Neural cell (in vitro differentiated cells): ENCODE measurements around the gene ZNF804B. TPM values are rescaled to one million over a fixed set of nuclear protein-coding genes. Genes with fewer than 3 reads are reported as not detected.

Experiments used
- H2AFZ ChIP-seq: fragments of 200-600, 300-800 bp; sonication (generic), shearing (Covaris generic); 2 replicates; pipeline ENCODE4 v1.6.0; 2014; ENCODE audit warnings: low read depth, mild to moderate bottlenecking, antibody characterized with exemption, low read length, moderate library complexity
- H3F3A ChIP-seq: fragments of 200-600 bp; shearing (Covaris generic); 2 replicates; pipeline ENCODE4 v1.6.1; 2016; ENCODE audit warnings: mild to moderate bottlenecking, moderate library complexity, mixed read lengths, antibody characterized with exemption, low read length; ENCODE audit not compliant: insufficient read depth, poor library complexity, severe bottlenecking
- H3K27ac ChIP-seq: fragments of 200-600, 300-800 bp; sonication (generic), shearing (Covaris generic); 2 replicates; pipeline ENCODE4 v1.5.1; 2014; ENCODE audit warnings: mild to moderate bottlenecking, low read length, moderate library complexity
- H3K27me3 ChIP-seq: fragments of 300-800, 200-600 bp; sonication (generic), shearing (Covaris generic); 2 replicates; pipeline ENCODE4 v1.6.0; 2014; ENCODE audit warnings: mild to moderate bottlenecking, low read depth, low read length, moderate library complexity; ENCODE audit not compliant: insufficient read depth
- H3K36me3 ChIP-seq: fragments of 300-800, 200-600 bp; sonication (generic), shearing (Covaris generic); 2 replicates; pipeline ENCODE4 v1.5.1; 2014; ENCODE audit warnings: mild to moderate bottlenecking, antibody characterized with exemption, low read length, moderate library complexity; ENCODE audit not compliant: insufficient read depth
- H3K4me2 ChIP-seq: fragments of 300-800, 200-600 bp; sonication (generic), shearing (Covaris generic); 2 replicates; pipeline ENCODE4 v1.6.0; 2014; ENCODE audit warnings: mild to moderate bottlenecking, low read length
- H3K4me3 ChIP-seq: fragments of 300-800, 200-600 bp; sonication (generic), shearing (Covaris generic); 2 replicates; pipeline ENCODE4 v1.5.1; 2014; ENCODE audit warnings: mild to moderate bottlenecking, low read length, moderate library complexity
- H3K79me2 ChIP-seq: fragments of 200-600 bp; shearing (Covaris generic); replicated peaks from 2 replicates; pipeline ENCODE4 v1.6.0; 2014; ENCODE audit warnings: mild to moderate bottlenecking, low read length, moderate library complexity; ENCODE audit not compliant: insufficient read depth
- H3K9ac ChIP-seq: fragments of 300-800, 200-600 bp; sonication (generic), shearing (Covaris generic); 2 replicates; pipeline ENCODE4 v1.6.1; 2016; ENCODE audit warnings: mild to moderate bottlenecking, low read length, mixed read lengths
- H3K9me2 ChIP-seq: fragments of 200-600 bp; shearing (Covaris generic); 2 replicates; pipeline ENCODE4 v1.6.1; 2016; ENCODE audit warnings: mild to moderate bottlenecking, low read length, mixed read lengths; ENCODE audit not compliant: insufficient read depth
- H3K9me3 ChIP-seq: fragments of 200-600, 300-800 bp; sonication (generic), shearing (Covaris generic); 2 replicates; pipeline ENCODE4 v1.6.1; 2016; ENCODE audit warnings: mild to moderate bottlenecking, mixed run types, low read length, moderate library complexity, mixed read lengths
- H4K20me1 ChIP-seq: fragments of 200-600 bp; shearing (Covaris generic); 2 replicates; pipeline ENCODE4 v1.6.1; 2016; ENCODE audit warnings: mild to moderate bottlenecking, mixed run types; ENCODE audit not compliant: insufficient read depth
- EP300 ChIP-seq: fragments of 450-650 bp; conservative IDR thresholded peaks from 2 replicates; pipeline ENCODE4 v1.6.1; 2014; ENCODE audit warnings: antibody characterized with exemption, mild to moderate bottlenecking, moderate library complexity; ENCODE audit not compliant: poor library complexity, severe bottlenecking
- EZH2 ChIP-seq: fragments of 200-600, 300-800 bp; shearing (Covaris generic), sonication (generic); IDR thresholded peaks from 2 replicates; pipeline ENCODE4 v1.6.1; 2014; ENCODE audit warnings: antibody characterized with exemption, low read length, borderline replicate concordance, mild to moderate bottlenecking; ENCODE audit not compliant: insufficient read depth, poor library complexity, severe bottlenecking
- MXI1 ChIP-seq: fragments of 450-650 bp; conservative IDR thresholded peaks from 2 replicates; pipeline ENCODE4 v1.6.1; 2014; ENCODE audit warnings: antibody characterized with exemption, mild to moderate bottlenecking; ENCODE audit not compliant: poor library complexity, severe bottlenecking
- POLR2AphosphoS5 ChIP-seq: IDR thresholded peaks from 2 replicates; pipeline ENCODE4 v1.6.1; 2012
- RAD21 ChIP-seq: fragments of 450-650 bp; conservative IDR thresholded peaks from 2 replicates; pipeline ENCODE4 v1.6.1; 2014; ENCODE audit warnings: antibody characterized with exemption, mild to moderate bottlenecking, moderate library complexity
- SMC3 ChIP-seq: fragments of 450-650 bp; conservative IDR thresholded peaks from 2 replicates; pipeline ENCODE4 v1.6.1; 2014; ENCODE audit warnings: antibody characterized with exemption, mild to moderate bottlenecking, moderate library complexity; ENCODE audit not compliant: poor library complexity
- TAF1 ChIP-seq: IDR thresholded peaks from 2 replicates; pipeline ENCODE4 v1.6.1; 2012; ENCODE audit warnings: low read depth
- polyA plus RNA-seq: library from polyadenylated mRNA; depleted of rRNA; stranded (reverse); fragments of >200 nt; gene quantifications from 2 replicates; pipeline ENCODE4 v1.2.3, GENCODE V29; 2014
- TF ChIP-seq, protein P1 (sequence below): fragments of 450-650 bp; IDR thresholded peaks from 2 replicates; pipeline ENCODE4 v1.5.1; 2014; ENCODE audit warnings: antibody characterized with exemption, mild to moderate bottlenecking, moderate library complexity; ENCODE audit not compliant: poor library complexity, severe bottlenecking
- TF ChIP-seq, protein P2 (sequence below): IDR thresholded peaks from 2 replicates; pipeline ENCODE4 v1.6.1; 2012; ENCODE audit warnings: borderline replicate concordance

ZNF804B gene
- polyA plus RNA-seq, 1 donor from 2014 or later = 0.37 TPM

DNA sequence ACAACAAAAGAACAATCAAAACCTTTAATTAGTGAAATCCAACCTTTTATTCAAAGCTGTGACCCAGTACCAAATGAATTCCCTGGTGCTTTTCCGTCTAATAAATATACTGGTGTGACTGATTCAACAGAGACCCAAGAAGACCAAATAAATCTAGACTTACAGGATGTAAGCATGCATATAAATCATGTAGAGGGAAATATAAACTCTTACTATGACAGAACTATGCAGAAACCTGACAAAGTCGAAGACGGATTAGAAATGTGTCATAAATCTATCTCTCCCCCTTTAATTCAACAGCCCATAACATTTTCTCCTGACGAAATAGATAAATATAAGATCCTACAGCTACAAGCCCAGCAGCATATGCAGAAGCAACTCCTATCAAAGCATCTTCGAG, 576.6 kb downstream of the ZNF804B start:
- no peak overlapping the region for H3K4me3 ChIP-seq
- no peaks in the 10 kb centered on the region for H4K20me1 ChIP-seq
- H3K9ac ChIP-seq = no peak overlapping the region
- H3K79me2 ChIP-seq = no peaks in the 10 kb centered on the region
- H3K27ac ChIP-seq = no peak overlapping the region
- no peaks in the 10 kb centered on the region for H3F3A ChIP-seq
- no peak overlapping the region for H2AFZ ChIP-seq
- H3K36me3 ChIP-seq = no peaks in the 10 kb centered on the region
- no peak for TF ChIP-seq POLR2AphosphoS5
- TF ChIP-seq EZH2 = no peak
- TF ChIP-seq EP300 = no peak
- TF ChIP-seq, protein P1, sequence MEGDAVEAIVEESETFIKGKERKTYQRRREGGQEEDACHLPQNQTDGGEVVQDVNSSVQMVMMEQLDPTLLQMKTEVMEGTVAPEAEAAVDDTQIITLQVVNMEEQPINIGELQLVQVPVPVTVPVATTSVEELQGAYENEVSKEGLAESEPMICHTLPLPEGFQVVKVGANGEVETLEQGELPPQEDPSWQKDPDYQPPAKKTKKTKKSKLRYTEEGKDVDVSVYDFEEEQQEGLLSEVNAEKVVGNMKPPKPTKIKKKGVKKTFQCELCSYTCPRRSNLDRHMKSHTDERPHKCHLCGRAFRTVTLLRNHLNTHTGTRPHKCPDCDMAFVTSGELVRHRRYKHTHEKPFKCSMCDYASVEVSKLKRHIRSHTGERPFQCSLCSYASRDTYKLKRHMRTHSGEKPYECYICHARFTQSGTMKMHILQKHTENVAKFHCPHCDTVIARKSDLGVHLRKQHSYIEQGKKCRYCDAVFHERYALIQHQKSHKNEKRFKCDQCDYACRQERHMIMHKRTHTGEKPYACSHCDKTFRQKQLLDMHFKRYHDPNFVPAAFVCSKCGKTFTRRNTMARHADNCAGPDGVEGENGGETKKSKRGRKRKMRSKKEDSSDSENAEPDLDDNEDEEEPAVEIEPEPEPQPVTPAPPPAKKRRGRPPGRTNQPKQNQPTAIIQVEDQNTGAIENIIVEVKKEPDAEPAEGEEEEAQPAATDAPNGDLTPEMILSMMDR = no peak
- TF ChIP-seq, protein P2, sequence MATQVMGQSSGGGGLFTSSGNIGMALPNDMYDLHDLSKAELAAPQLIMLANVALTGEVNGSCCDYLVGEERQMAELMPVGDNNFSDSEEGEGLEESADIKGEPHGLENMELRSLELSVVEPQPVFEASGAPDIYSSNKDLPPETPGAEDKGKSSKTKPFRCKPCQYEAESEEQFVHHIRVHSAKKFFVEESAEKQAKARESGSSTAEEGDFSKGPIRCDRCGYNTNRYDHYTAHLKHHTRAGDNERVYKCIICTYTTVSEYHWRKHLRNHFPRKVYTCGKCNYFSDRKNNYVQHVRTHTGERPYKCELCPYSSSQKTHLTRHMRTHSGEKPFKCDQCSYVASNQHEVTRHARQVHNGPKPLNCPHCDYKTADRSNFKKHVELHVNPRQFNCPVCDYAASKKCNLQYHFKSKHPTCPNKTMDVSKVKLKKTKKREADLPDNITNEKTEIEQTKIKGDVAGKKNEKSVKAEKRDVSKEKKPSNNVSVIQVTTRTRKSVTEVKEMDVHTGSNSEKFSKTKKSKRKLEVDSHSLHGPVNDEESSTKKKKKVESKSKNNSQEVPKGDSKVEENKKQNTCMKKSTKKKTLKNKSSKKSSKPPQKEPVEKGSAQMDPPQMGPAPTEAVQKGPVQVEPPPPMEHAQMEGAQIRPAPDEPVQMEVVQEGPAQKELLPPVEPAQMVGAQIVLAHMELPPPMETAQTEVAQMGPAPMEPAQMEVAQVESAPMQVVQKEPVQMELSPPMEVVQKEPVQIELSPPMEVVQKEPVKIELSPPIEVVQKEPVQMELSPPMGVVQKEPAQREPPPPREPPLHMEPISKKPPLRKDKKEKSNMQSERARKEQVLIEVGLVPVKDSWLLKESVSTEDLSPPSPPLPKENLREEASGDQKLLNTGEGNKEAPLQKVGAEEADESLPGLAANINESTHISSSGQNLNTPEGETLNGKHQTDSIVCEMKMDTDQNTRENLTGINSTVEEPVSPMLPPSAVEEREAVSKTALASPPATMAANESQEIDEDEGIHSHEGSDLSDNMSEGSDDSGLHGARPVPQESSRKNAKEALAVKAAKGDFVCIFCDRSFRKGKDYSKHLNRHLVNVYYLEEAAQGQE = no peak
- TF ChIP-seq RAD21 = no peak
- no peak for TF ChIP-seq SMC3
- no peak for TF ChIP-seq TAF1
- no peak for TF ChIP-seq MXI1
- no peaks in the 10 kb centered on the region for H3K9me2 ChIP-seq
- H3K4me2 ChIP-seq = no peak overlapping the region
- H3K27me3 ChIP-seq = no peaks in the 10 kb centered on the region
- H3K9me3 ChIP-seq = no peaks in the 10 kb centered on the region

DNA sequence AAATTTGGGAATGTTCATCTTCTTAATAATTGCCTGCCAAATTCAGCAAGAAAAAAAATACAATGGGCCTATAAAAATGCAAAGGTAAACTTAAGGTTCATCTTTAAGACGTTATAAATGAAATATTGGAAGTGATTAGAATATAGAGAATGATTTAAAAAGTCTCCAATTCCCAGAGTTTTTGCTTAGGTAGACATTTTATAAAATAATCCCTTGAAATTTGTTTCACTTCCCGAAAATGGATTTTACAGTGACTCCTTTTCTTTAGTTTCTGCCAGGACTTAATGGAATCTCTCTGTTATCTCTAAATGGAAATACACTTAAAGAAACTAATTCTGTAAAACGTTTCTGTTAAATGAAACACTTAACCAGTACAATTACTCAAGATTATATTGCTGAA, 580.2 kb downstream of the ZNF804B start:
- no peaks in the 10 kb centered on the region for H3K9me3 ChIP-seq
- no peak overlapping the region for H3K4me3 ChIP-seq
- H3K9ac ChIP-seq = no peak overlapping the region
- H3K27me3 ChIP-seq = no peaks in the 10 kb centered on the region
- H3F3A ChIP-seq = no peaks in the 10 kb centered on the region
- no peaks in the 10 kb centered on the region for H3K79me2 ChIP-seq
- H2AFZ ChIP-seq = no peak overlapping the region
- H3K36me3 ChIP-seq = no peaks in the 10 kb centered on the region
- TF ChIP-seq EZH2 (no peak), EP300 (no peak), POLR2AphosphoS5 (no peak), MXI1 (no peak), SMC3 (no peak)
- TF ChIP-seq, protein P1 = no peak
- no peaks in the 10 kb centered on the region for H3K9me2 ChIP-seq
- no peak overlapping the region for H3K4me2 ChIP-seq
- H4K20me1 ChIP-seq = no peaks in the 10 kb centered on the region
- no peak overlapping the region for H3K27ac ChIP-seq
